Endothelial cell of umbilical vein (primary cell): ENCODE results near the gene MALRD1.

ENCODE experiments used
- EZH2 ChIP-seq: IDR thresholded peaks from 2 replicates; pipeline ENCODE4 v1.6.1; 2012; ENCODE audit warnings: borderline replicate concordance, low read depth, mild to moderate bottlenecking, moderate library complexity, low read length, inconsistent platforms; ENCODE audit not compliant: severe bottlenecking
- POLR2A ChIP-seq: IDR thresholded peaks from 2 replicates; pipeline ENCODE4 v1.6.1; 2012; ENCODE audit warnings: low read depth, mild to moderate bottlenecking, control low read depth, low read length
- POLR2AphosphoS5 ChIP-seq: IDR thresholded peaks from 2 replicates; pipeline ENCODE4 v1.6.1; 2012; ENCODE audit warnings: low read depth, mild to moderate bottlenecking, control low read depth, low read length, moderate library complexity; ENCODE audit not compliant: insufficient read depth
- TF ChIP-seq, protein P1 (sequence below), 2 donors: IDR thresholded peaks; 1 replicate in 1 of 2; 2 replicates in 1 of 2; pipeline ENCODE4 v1.5.1; 2011; ENCODE audit warnings: low read length in 2 of 2, mild to moderate bottlenecking in 2 of 2, moderate library complexity in 2 of 2, control low read depth in 1 of 2, inconsistent platforms in 1 of 2, low read depth in 1 of 2; ENCODE audit not compliant: insufficient read depth in 1 of 2; ENCODE audit errors: extremely low read depth in 1 of 2
- TF ChIP-seq, protein P2 (sequence below): IDR thresholded peaks from 2 replicates; pipeline ENCODE4 v1.6.1; 2011; ENCODE audit not compliant: insufficient read depth, insufficient read length

DNA sequence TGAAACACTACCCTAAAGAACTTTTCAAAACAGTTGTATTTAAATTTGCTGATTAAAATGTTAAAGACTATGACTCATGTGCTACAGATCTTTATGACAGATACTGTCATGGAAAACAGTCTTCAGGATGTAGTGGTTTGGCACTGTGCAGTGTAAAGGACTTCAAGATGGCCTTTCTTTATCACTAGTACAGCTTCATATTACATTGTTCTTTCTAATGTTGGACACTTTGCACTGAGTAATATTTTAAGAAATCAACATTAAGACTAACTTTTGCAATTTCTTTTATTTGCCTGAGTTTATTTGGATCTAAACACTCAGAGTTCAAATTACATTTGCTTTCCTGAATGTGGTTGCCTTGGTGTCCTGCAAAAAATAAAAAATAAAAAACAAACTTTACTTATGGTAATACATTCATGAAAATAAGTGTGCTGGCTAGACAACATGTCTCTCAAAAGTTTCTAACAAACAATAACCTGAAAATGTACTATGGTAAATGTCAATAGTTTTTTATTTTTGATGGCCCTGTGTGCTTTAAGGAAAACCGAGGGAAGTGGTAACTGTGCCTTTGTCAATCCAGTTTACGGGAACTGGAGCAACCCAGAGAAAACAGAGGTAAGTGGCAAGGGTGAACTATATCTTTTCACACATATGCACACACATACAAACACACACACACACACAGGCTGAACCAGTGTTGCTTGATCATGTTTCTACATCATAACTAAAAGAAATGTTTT, 681.7 kb downstream of the MALRD1 start:
- TF ChIP-seq, protein P1, sequence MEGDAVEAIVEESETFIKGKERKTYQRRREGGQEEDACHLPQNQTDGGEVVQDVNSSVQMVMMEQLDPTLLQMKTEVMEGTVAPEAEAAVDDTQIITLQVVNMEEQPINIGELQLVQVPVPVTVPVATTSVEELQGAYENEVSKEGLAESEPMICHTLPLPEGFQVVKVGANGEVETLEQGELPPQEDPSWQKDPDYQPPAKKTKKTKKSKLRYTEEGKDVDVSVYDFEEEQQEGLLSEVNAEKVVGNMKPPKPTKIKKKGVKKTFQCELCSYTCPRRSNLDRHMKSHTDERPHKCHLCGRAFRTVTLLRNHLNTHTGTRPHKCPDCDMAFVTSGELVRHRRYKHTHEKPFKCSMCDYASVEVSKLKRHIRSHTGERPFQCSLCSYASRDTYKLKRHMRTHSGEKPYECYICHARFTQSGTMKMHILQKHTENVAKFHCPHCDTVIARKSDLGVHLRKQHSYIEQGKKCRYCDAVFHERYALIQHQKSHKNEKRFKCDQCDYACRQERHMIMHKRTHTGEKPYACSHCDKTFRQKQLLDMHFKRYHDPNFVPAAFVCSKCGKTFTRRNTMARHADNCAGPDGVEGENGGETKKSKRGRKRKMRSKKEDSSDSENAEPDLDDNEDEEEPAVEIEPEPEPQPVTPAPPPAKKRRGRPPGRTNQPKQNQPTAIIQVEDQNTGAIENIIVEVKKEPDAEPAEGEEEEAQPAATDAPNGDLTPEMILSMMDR (IDR thresholded peaks at IDR 0.05; ENCODE audit: extremely low read depth in 1 of 2, insufficient read depth in 1 of 2, low read depth in 1 of 2, low read length in 2 of 2), result no peak
- TF ChIP-seq POLR2A (no peak), POLR2AphosphoS5 (no peak), EZH2 (no peak)
- TF ChIP-seq, protein P2, sequence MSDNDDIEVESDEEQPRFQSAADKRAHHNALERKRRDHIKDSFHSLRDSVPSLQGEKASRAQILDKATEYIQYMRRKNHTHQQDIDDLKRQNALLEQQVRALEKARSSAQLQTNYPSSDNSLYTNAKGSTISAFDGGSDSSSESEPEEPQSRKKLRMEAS, result no peak
